ENCODE results near the gene STIL. TPM values are rescaled to one million over a fixed set of nuclear protein-coding genes. Genes with fewer than 3 reads are reported as not detected.

Gene STIL
- total and polyA plus RNA-seq, 2 of the 13 experiments (the other 11 are each of a cell fraction or from before 2014, with no cell fraction given) = 13.7 to 18.6 TPM

GRCh38 chr1:47313915-47314664 lies at the start of gene STIL (continued):
- peak; percentile 27; the same call in 1 of the 2 replicates for TF ChIP-seq ZNF841 (CRISPR knock-in tag; IDR thresholded peaks at IDR 0.05; ENCODE audit: borderline replicate concordance)
- TF ChIP-seq LBX2 (CRISPR knock-in tag; IDR thresholded peaks at IDR 0.05; ENCODE audit: borderline replicate concordance) = no peak
- TF ChIP-seq ATF7-NPFF (CRISPR knock-in tag; IDR thresholded peaks at IDR 0.05; ENCODE audit: low read depth) = peak; percentile 89
- no peak for TF ChIP-seq ZNF549 (CRISPR knock-in tag; IDR thresholded peaks at IDR 0.05)
- TF ChIP-seq MYPOP (CRISPR knock-in tag; IDR thresholded peaks at IDR 0.05) = peak; percentile 69; the same call in 1 of the 2 replicates
- TF ChIP-seq ZNF629 (CRISPR knock-in tag; conservative IDR thresholded peaks at IDR 0.05) = no peak
- TF ChIP-seq STAG1 (CRISPR knock-in tag; IDR thresholded peaks at IDR 0.05) = no peak
- TF ChIP-seq ZBTB14 (CRISPR knock-in tag; IDR thresholded peaks at IDR 0.05) = no peak
- 0 out of 2 replicates have a peak, but pooled peaks have one; percentile 29 for TF ChIP-seq GATAD2A (CRISPR knock-in tag; IDR thresholded peaks at IDR 0.05)
- TF ChIP-seq ARID4A (CRISPR knock-in tag; IDR thresholded peaks at IDR 0.05; ENCODE audit: borderline replicate concordance) = peak; percentile 100
- peak; percentile 7; the same call in 1 of the 2 replicates for TF ChIP-seq CTCF (CRISPR knock-in tag; IDR thresholded peaks at IDR 0.05)
- no peak for TF ChIP-seq ZNF580 (CRISPR knock-in tag; IDR thresholded peaks at IDR 0.05; ENCODE audit: borderline replicate concordance, low read depth)
- peak; percentile 88 for TF ChIP-seq ZNF724P (CRISPR knock-in tag; IDR thresholded peaks at IDR 0.05; ENCODE audit: borderline replicate concordance)
- TF ChIP-seq TFAP4 (IDR thresholded peaks at IDR 0.05; ENCODE audit: borderline replicate concordance, low read depth) = peak; percentile 18; the same call in 1 of the 2 replicates
- TF ChIP-seq ZNF607 (CRISPR knock-in tag; IDR thresholded peaks at IDR 0.05; ENCODE audit: borderline replicate concordance) = 0 out of 2 replicates have a peak, but pooled peaks have one; percentile 68
- peak; percentile 78 for TF ChIP-seq PBX2 (CRISPR knock-in tag; IDR thresholded peaks at IDR 0.05)
- peak; percentile 91 for TF ChIP-seq POLR2G (IDR thresholded peaks at IDR 0.05; ENCODE audit: low read depth, low read length)

Data from HepG2 (cell line).